Endothelial cell of umbilical vein (primary cell): ENCODE measurements around the gene FAM210A. TPM values are rescaled to one million over a fixed set of nuclear protein-coding genes. Genes with fewer than 3 reads are reported as not detected.

ENCODE experiments used
- BruUV-seq: library from RNA; stranded (reverse); fragments of 400-500 nt; replicated peaks from 2 replicates; lab custom pipeline; 2021; lab: Mats Ljungman, UMichigan
- CTCF ChIA-PET: fragments of 300-600, 350-600 bp; sonication (Branson Sonifier 250); formaldehyde crosslinking; loops from one replicate; lab custom pipeline; 2021; ENCODE audit warnings: antibody characterized with exemption, inconsistent platforms; lab: Charles Lee
- POLR2A ChIA-PET: fragments of 300-600, 350-600 bp; sonication (Branson Sonifier 250); formaldehyde crosslinking; loops from one replicate; lab custom pipeline; 2021; ENCODE audit warnings: antibody characterized with exemption, inconsistent platforms; lab: Charles Lee
- DNase-seq: peaks from one replicate; pipeline ENCODE4 v3.0.0-alpha.2; 2011; ENCODE audit warnings: low read depth, low spot score
- FAIRE-seq: peaks from 2 replicates; lab custom pipeline; 2011; peaks lifted over from hg19 to GRCh38; lab: Jason Lieb, UNC
- H2AFZ ChIP-seq: 2 replicates; pipeline ENCODE4 v1.6.0; 2012; ENCODE audit warnings: low read depth, low read length, control low read depth, inconsistent platforms
- H3K27ac ChIP-seq: 2 replicates; pipeline ENCODE4 v1.5.1; 2011; ENCODE audit warnings: low read depth, mild to moderate bottlenecking, control low read depth, low read length, moderate library complexity; ENCODE audit not compliant: insufficient read depth
- H3K27me3 ChIP-seq, 2 experiments: 2 replicates each; pipeline versions ENCODE4 v1.6.0 to v1.6.1; 2011; ENCODE audit warnings: low read length in 2 of 2, mixed read lengths in 1 of 2; ENCODE audit not compliant: control insufficient read depth in 2 of 2, insufficient read depth in 2 of 2
- H3K36me3 ChIP-seq, 2 experiments: 2 replicates in 1 of 2; 3 replicates in 1 of 2; pipeline ENCODE4 v1.5.1; 2011; ENCODE audit warnings: low read length in 2 of 2, mild to moderate bottlenecking in 1 of 2, moderate library complexity in 1 of 2; ENCODE audit not compliant: control insufficient read depth in 2 of 2, insufficient read depth in 2 of 2; ENCODE audit errors: extremely low read depth in 1 of 2
- H3K4me1 ChIP-seq: 3 replicates; pipeline ENCODE4 v1.5.1; 2011; ENCODE audit warnings: mild to moderate bottlenecking, low read length; ENCODE audit not compliant: control insufficient read depth, insufficient read depth; ENCODE audit errors: extremely low read depth
- H3K4me2 ChIP-seq: 2 replicates; pipeline ENCODE4 v1.6.1; 2011; ENCODE audit warnings: low read length, control low read depth, mixed read lengths; ENCODE audit not compliant: insufficient read depth
- H3K4me3 ChIP-seq, 3 experiments: fragments of 200-600 bp in 1 of 3; sonication (generic), shearing (Covaris generic) in 1 of 3; replicated peaks in 1 of 3; 2 replicates each; pipeline ENCODE4 v1.5.1; 2011 to 2016; ENCODE audit warnings: control low read depth in 3 of 3, low read length in 3 of 3, mild to moderate bottlenecking in 2 of 3, inconsistent platforms in 1 of 3, low read depth in 1 of 3, moderate library complexity in 1 of 3; ENCODE audit not compliant: insufficient read depth in 1 of 3
- H3K79me2 ChIP-seq: 2 replicates; pipeline ENCODE4 v1.6.0; 2012; ENCODE audit warnings: low read length, inconsistent platforms; ENCODE audit not compliant: control insufficient read depth, insufficient read depth
- H3K9ac ChIP-seq: replicated peaks from 2 replicates; pipeline ENCODE3; 2011; ENCODE audit warnings: low read length, control low read depth; ENCODE audit not compliant: insufficient read depth; ENCODE audit errors: extremely low read depth
- H3K9me1 ChIP-seq: replicated peaks from 3 replicates; pipeline ENCODE4 v1.6.0; 2011; ENCODE audit warnings: mild to moderate bottlenecking, low read length; ENCODE audit not compliant: control insufficient read depth, insufficient read depth; ENCODE audit errors: extremely low read depth
- H3K9me3 ChIP-seq: replicated peaks from 2 replicates; pipeline ENCODE4 v1.5.1; 2012; ENCODE audit warnings: low read length, inconsistent platforms; ENCODE audit not compliant: control insufficient read depth, insufficient read depth
- H4K20me1 ChIP-seq: replicated peaks from 2 replicates; pipeline ENCODE3; 2011; ENCODE audit warnings: mild to moderate bottlenecking, low read length; ENCODE audit not compliant: control insufficient read depth, insufficient read depth; ENCODE audit errors: extremely low read depth
- EZH2 ChIP-seq: IDR thresholded peaks from 2 replicates; pipeline ENCODE4 v1.6.1; 2012; ENCODE audit warnings: borderline replicate concordance, low read depth, mild to moderate bottlenecking, moderate library complexity, low read length, inconsistent platforms; ENCODE audit not compliant: severe bottlenecking
- FOS ChIP-seq: IDR thresholded peaks from 2 replicates; pipeline ENCODE4 v1.6.1; 2011; ENCODE audit warnings: mild to moderate bottlenecking, low read length, moderate library complexity, borderline replicate concordance; ENCODE audit not compliant: insufficient read depth
- JUN ChIP-seq: IDR thresholded peaks from 2 replicates; pipeline ENCODE4 v1.6.1; 2011; ENCODE audit warnings: borderline replicate concordance, low read depth; ENCODE audit not compliant: insufficient read length, insufficient read depth
- MAX ChIP-seq: IDR thresholded peaks from 2 replicates; pipeline ENCODE4 v1.6.1; 2011; ENCODE audit not compliant: insufficient read depth, insufficient read length
- MYC ChIP-seq: IDR thresholded peaks from one replicate; pipeline ENCODE4 v1.6.1; 2011; ENCODE audit warnings: mild to moderate bottlenecking, low read depth, low read length
- POLR2AphosphoS5 ChIP-seq: IDR thresholded peaks from 2 replicates; pipeline ENCODE4 v1.6.1; 2012; ENCODE audit warnings: low read depth, mild to moderate bottlenecking, control low read depth, low read length, moderate library complexity; ENCODE audit not compliant: insufficient read depth
- dilution Hi-C: fragments of 300-500 bp; cut with MboI; formaldehyde crosslinking; loops from one replicate; pipeline ENCODE4 v1.15.0; 2019; ENCODE audit warnings: low sequenced_read_pairs; ENCODE audit not compliant: extremely low pct_ligation_motif_present
- intact Hi-C: fragments of 100-400 bp; cut with micrococcal nuclease; formaldehyde crosslinking; loops from one replicate; pipeline ENCODE4 v1.10.0; 2022
- polyA plus RNA-seq, 4 experiments: library from polyadenylated mRNA; depleted of rRNA in 3 of 4; stranded (reverse) in 3 of 4; unstranded in 1 of 4; fragments of >200 nt; gene quantifications; 2 replicates each; pipeline versions ENCODE4 v1.2.1 to v1.2.3, GENCODE V29; 2011 to 2012; ENCODE audit warnings: missing spikeins in 1 of 4
- total RNA-seq: library from RNA; stranded (reverse); gene quantifications from 2 replicates; pipeline ENCODE4 v1.2.3, GENCODE V29; 2021

FAM210A gene
- total and polyA plus RNA-seq, 2 donors (not counting 3 experiments of a cell fraction or from before 2014, with no cell fraction given), result 7.1 to 17.3 TPM

GRCh38 chr18:13616041-13616440, 110.3 kb downstream of the FAM210A start:
- intact Hi-C loops (no loop called here), dilution Hi-C loops (no loop called here)
- Histone ChIP-seq H3K9ac (no peak overlapping the region), H3K4me1 (peaks cover 12% of the 10 kb centered on the region), H3K79me2 (no peaks in the 10 kb centered on the region), H3K27me3 (peaks cover 15 to 16% of the 10 kb centered on the region in 2 experiments), H3K4me3 (no peak overlapping the region), H2AFZ (no peak overlapping the region), H3K36me3 (no peaks in the 10 kb centered on the region), H3K9me1 (no peaks in the 10 kb centered on the region), H3K27ac (no peak overlapping the region), H3K4me2 (no peak overlapping the region), H3K9me3 (no peaks in the 10 kb centered on the region), H4K20me1 (no peaks in the 10 kb centered on the region)
- FAIRE-seq (no peak), DNase-seq (no peak)
- POLR2A ChIA-PET, result no interaction called here
- TF ChIP-seq POLR2AphosphoS5, result no peak
- TF ChIP-seq JUN, result no peak
- TF ChIP-seq EZH2, result no peak
- no peak for TF ChIP-seq MAX
- no peak for TF ChIP-seq FOS
- CTCF ChIA-PET, result no interaction called here
- BruUV-seq, result no TSS peak

GRCh38 chr18:13615432-13615861, 110.9 kb downstream of the FAM210A start:
- no peaks in the 10 kb centered on the region for H3K79me2 ChIP-seq
- H2AFZ ChIP-seq, result no peak overlapping the region
- FAIRE-seq (no peak), DNase-seq (no peak)
- H3K36me3 ChIP-seq, result no peaks in the 10 kb centered on the region
- no TSS peak for BruUV-seq
- no peak overlapping the region for H3K9ac ChIP-seq
- intact Hi-C loops, result no loop called here
- H3K27me3 ChIP-seq, result peaks cover 15 to 16% of the 10 kb centered on the region in 2 experiments
- TF ChIP-seq EZH2, result no peak
- no peak for TF ChIP-seq MYC
- no peak for TF ChIP-seq POLR2AphosphoS5
- no peak for TF ChIP-seq MAX
- POLR2A ChIA-PET, result no interaction called here
- no peaks in the 10 kb centered on the region for H3K9me3 ChIP-seq
- peaks cover 18% of the 10 kb centered on the region for H3K4me1 ChIP-seq
- no peak overlapping the region for H3K4me3 ChIP-seq
- CTCF ChIA-PET, result interaction anchor here (1.0 kb wide), 1 partner anchor 400 kb away, joined by 3 read pairs; no protein-coding TSS in a partner anchor
- H3K4me2 ChIP-seq, result no peak overlapping the region
- H4K20me1 ChIP-seq, result no peaks in the 10 kb centered on the region
- dilution Hi-C loops, result no loop called here
- no peak overlapping the region for H3K27ac ChIP-seq
- no peaks in the 10 kb centered on the region for H3K9me1 ChIP-seq
